ENCODE data around the gene SNAP29.

DNA sequence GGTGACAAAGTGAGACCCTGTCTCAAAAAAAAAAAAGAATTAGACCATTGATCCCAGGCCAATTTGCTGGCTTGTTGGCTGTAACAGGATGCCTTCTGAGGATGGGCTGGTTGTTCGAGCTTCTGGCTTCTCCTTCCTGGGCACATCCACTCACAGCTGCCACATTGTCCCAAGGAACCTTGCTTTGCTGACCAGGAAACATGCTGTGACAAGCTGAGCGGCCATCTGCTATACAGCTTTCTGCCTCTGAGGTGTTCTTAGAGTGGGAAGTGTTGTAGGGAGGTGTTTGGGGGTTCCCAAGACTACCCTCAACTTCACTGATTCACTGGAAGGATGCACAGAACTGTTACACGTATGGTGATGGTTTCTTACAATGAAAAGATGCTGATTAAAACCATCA is 6.5 kb downstream of the SNAP29 start:
- TF ChIP-seq, protein P1, sequence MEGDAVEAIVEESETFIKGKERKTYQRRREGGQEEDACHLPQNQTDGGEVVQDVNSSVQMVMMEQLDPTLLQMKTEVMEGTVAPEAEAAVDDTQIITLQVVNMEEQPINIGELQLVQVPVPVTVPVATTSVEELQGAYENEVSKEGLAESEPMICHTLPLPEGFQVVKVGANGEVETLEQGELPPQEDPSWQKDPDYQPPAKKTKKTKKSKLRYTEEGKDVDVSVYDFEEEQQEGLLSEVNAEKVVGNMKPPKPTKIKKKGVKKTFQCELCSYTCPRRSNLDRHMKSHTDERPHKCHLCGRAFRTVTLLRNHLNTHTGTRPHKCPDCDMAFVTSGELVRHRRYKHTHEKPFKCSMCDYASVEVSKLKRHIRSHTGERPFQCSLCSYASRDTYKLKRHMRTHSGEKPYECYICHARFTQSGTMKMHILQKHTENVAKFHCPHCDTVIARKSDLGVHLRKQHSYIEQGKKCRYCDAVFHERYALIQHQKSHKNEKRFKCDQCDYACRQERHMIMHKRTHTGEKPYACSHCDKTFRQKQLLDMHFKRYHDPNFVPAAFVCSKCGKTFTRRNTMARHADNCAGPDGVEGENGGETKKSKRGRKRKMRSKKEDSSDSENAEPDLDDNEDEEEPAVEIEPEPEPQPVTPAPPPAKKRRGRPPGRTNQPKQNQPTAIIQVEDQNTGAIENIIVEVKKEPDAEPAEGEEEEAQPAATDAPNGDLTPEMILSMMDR (IDR thresholded peaks at IDR 0.05), result no peak
- no peak for TF ChIP-seq POLR2A (IDR thresholded peaks at IDR 0.05)
- TF ChIP-seq POLR2AphosphoS5 (IDR thresholded peaks at IDR 0.05), result no peak

Measured in transverse colon (tissue), 4 donors.